GM21825 (cell line): ENCODE data around the gene CHIA.

ENCODE experiments used
- ATAC-seq: cut with Tn5 transposase; IDR thresholded peaks from one replicate; pipeline ENCODE4 v1.9.1; 2021; ENCODE audit warnings: mild to moderate bottlenecking, moderate library complexity; ENCODE audit not compliant: unreplicated experiment

The CHIA gene

DNA sequence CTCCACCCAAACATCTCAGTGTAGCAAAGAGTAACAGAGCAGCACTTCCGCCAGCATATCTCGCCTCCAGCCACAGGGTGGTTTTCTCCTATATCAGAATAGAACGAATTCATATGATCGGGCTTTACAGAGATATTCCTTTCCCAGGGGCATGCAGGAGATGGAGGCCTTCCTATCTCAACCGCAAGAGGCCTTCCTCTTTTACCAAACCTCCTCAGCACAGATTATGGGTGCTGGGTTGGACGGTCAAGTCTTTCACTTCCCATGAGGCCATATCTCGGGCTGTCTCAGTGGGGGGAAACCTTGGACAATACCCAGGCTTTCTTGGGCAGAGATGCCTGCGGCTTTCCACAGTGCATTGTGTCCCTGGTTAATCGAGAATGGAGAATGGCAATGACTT lies 71.1 kb downstream of the CHIA start:
- ATAC-seq: no peak

DNA sequence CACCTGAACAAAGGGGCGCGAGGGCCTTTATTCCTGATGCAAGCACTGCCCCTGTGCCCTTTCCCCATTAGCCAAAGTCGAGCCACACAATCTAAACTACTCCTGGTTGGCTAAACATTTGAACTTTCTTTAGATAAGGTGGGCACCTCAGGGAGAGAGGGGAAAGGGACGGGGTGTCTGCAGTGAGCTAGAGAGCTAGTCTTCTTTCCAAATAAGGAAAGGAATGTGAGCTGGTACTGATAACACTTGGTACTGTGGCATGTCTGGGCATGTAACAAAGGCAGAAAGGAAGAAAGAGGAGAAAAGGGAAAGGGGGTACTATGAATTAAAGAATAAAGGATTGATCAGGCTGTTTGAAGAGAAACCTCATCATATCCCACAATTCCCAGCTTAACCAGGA lies 74.0 kb downstream of the CHIA start:
- no peak for ATAC-seq

DNA sequence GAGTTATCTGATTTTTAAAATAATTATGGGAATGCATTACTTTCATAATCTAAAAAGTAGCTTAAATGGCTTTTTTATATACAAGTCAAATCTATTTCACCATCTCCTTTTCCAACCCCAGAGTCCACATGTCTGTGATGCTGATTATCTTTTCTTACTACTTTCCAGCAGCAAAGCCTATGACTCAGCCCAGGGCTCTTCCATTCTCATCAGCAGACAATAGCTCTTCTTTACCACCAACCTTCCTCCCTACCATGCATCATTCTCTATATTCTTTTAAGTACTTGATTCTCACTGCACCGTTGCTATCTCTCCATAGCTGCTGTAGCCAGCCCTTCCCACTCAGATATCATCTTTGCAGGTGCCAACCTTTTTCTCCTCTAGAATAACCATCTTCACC lies 75.6 kb downstream of the CHIA start:
- no peak for ATAC-seq

DNA sequence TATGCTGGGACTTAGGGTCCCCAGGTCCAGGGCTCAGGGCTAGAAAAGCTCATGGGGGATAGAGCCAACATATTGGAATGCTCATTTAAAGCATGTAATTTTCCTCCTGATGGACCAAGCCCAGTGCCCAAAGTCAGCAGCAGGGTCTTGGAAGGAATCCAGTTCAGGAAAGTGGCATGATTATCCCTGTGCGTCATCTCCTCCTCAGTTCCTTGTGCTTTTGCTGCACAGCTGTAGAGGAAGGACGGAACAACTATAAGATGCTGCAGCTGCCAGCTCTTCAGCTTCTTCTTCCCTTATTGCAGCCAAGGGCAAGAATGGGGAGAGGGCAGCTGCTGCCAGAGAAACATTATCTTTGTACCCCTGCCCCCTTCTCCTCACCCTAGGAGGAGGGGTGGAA lies 78.5 kb downstream of the CHIA start:
- no peak for ATAC-seq

DNA sequence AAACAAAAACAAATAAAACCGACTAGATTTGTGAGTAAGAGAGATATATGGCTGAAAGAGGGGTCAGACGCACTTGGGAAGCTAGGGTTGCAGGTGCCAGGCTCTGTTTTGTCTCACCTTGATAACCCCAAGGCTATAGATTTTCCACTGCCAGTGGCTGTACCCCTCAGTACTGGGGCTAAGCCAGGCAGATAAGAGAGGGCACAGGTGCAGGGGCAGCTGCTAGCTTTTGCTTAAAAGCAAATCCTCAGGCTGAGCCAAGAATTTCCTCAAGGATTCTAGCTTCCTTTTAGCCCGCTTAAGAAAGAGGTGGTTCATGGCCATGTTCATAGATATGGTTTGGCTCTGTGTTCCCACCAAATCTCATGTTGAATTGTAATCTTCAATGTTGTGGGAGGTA lies 79.0 kb downstream of the CHIA start:
- no peak for ATAC-seq
